K562 (cell line): ENCODE data around the gene ZNF581. TPM values are rescaled to one million over a fixed set of nuclear protein-coding genes. Genes with fewer than 3 reads are reported as not detected.

Experiments
- ARNT ChIP-seq, 2 experiments: fragments of 450-650 bp; IDR thresholded peaks; 2 replicates each; pipeline ENCODE4 v1.6.1; 2016; ENCODE audit warnings: mild to moderate bottlenecking in 1 of 2
- CREBBP ChIP-seq: IDR thresholded peaks from one replicate; pipeline ENCODE4 v1.6.1; 2012; ENCODE audit warnings: low read depth, mild to moderate bottlenecking, control low read depth, inconsistent platforms, low read length
- EHMT2 ChIP-seq: fragments of 450-650 bp; IDR thresholded peaks from 2 replicates; pipeline ENCODE4 v1.6.1; 2018; ENCODE audit warnings: antibody characterized with exemption
- FOXK2 ChIP-seq, 2 experiments: fragments of 450-650 bp; IDR thresholded peaks in 1 of 2; conservative IDR thresholded peaks in 1 of 2; 2 replicates each; pipeline ENCODE4 v1.6.1; 2016; ENCODE audit warnings: low read depth in 2 of 2, mild to moderate bottlenecking in 1 of 2
- HLTF ChIP-seq: fragments of 450-650 bp; IDR thresholded peaks from 2 replicates; pipeline ENCODE4 v1.6.1; 2016
- HOXB6 ChIP-seq: fragments of 250-450 bp; sonication (Bioruptor Pico); IDR thresholded peaks from 2 replicates; pipeline ENCODE4 v1.5.1; 2022; ENCODE audit warnings: mild to moderate bottlenecking, borderline replicate concordance
- HSF4 ChIP-seq: fragments of 250-450 bp; sonication (Bioruptor Pico); IDR thresholded peaks from 2 replicates; pipeline ENCODE4 v2.1.2; 2022; ENCODE audit warnings: mild to moderate bottlenecking, moderate library complexity, borderline replicate concordance
- MAFF ChIP-seq: IDR thresholded peaks from 2 replicates; pipeline ENCODE4 v1.6.1; 2012; ENCODE audit warnings: low read length, improper control_type of control experiment
- MCM2 ChIP-seq: fragments of 450-650 bp; IDR thresholded peaks from 2 replicates; pipeline ENCODE4 v1.6.1; 2017; ENCODE audit warnings: low read depth, mild to moderate bottlenecking
- MCM7 ChIP-seq, 2 experiments: fragments of 450-650 bp; IDR thresholded peaks; 2 replicates each; pipeline ENCODE4 v1.6.1; 2016 to 2018
- MEIS2 ChIP-seq: fragments of 450-650 bp; IDR thresholded peaks from 2 replicates; pipeline ENCODE4 v1.6.1; 2014; ENCODE audit warnings: mild to moderate bottlenecking; ENCODE audit not compliant: partially characterized antibody
- NR1H2 ChIP-seq: sonication (generic); formaldehyde crosslinking; IDR thresholded peaks from 2 replicates; pipeline ENCODE4 v1.4.0; 2020; ENCODE audit warnings: mild to moderate bottlenecking, missing genetic modification reagents
- PHB ChIP-seq: fragments of 250-450 bp; sonication (Bioruptor Pico); IDR thresholded peaks from 2 replicates; pipeline ENCODE4 v1.5.0; 2021
- POLR2A ChIP-seq: fragments of 450-650 bp; conservative IDR thresholded peaks from 2 replicates; pipeline ENCODE4 v1.6.1; 2016
- RBM14 ChIP-seq: fragments of 200-400 bp; formaldehyde crosslinking; IDR thresholded peaks from 2 replicates; pipeline ENCODE4 v1.6.1; 2018; ENCODE audit warnings: low read depth, mild to moderate bottlenecking, low read length, moderate library complexity, borderline replicate concordance; ENCODE audit not compliant: insufficient read depth
- SNRNP70 ChIP-seq: fragments of 200-400 bp; formaldehyde crosslinking; optimal IDR thresholded peaks from 2 replicates; pipeline ENCODE3; 2017; ENCODE audit warnings: low read depth, low read length
- SRF ChIP-seq, 2 experiments: fragments of 250-450, 450-650 bp in 1 of 2; sonication (Bioruptor Pico) in 1 of 2; sonication (generic) in 1 of 2; formaldehyde crosslinking; IDR thresholded peaks; 2 replicates each; pipeline versions ENCODE4 v1.5.0 to v1.5.1; 2020 to 2022; ENCODE audit warnings: mild to moderate bottlenecking in 1 of 2, missing genetic modification reagents in 1 of 2
- STAG1 ChIP-seq: sonication (generic); formaldehyde crosslinking; IDR thresholded peaks from 2 replicates; pipeline ENCODE4 v1.5.0; 2020; ENCODE audit warnings: missing genetic modification reagents, borderline replicate concordance
- ZFP36 ChIP-seq: fragments of 150-350 bp; IDR thresholded peaks from 2 replicates; pipeline ENCODE4 v1.6.1; 2018; ENCODE audit warnings: low read length, low read depth; ENCODE audit not compliant: partially characterized antibody
- ZNF217 ChIP-seq: sonication (generic); formaldehyde crosslinking; IDR thresholded peaks from 2 replicates; pipeline ENCODE4 v1.8.0; 2022; ENCODE audit warnings: mild to moderate bottlenecking, missing genetic modification reagents
- ZNF586 ChIP-seq: fragments of 450-650 bp; formaldehyde crosslinking; conservative IDR thresholded peaks from 2 replicates; pipeline ENCODE4 v1.4.0; 2020; ENCODE audit warnings: mild to moderate bottlenecking, moderate library complexity
- ZNF589 ChIP-seq: fragments of 200-800 bp; sonication (Bioruptor generic); IDR thresholded peaks from 2 replicates; pipeline ENCODE4 v1.6.1; 2016; ENCODE audit warnings: low read depth, missing genetic modification characterization, missing compliant biosample characterization
- polyA plus RNA-seq, 8 experiments: library from polyadenylated mRNA; depleted of rRNA in 4 of 8; stranded (reverse) in 5 of 8; unstranded in 3 of 8; fragments of >200 nt; fragmentation: Nextera tagmentation in 2 of 8; fragmentation: Illumina TruSeq in 1 of 8; extraction: Ambion mirVana in 2 of 8; extraction: Trizol in 1 of 8; gene quantifications; 2 replicates each; pipeline versions ENCODE4 v1.2.1 to v1.2.3, GENCODE V29; 2011 to 2014; ENCODE audit warnings: inconsistent platforms in 1 of 8, missing spikeins in 1 of 8
- total RNA-seq, 7 experiments: library from RNA; depleted of rRNA in 6 of 7; stranded (reverse); fragments of >200 nt in 6 of 7; fragmentation: Illumina TruSeq in 2 of 7; extraction: Trizol in 2 of 7; gene quantifications; 2 replicates each; pipeline versions ENCODE4 v1.2.1 to v1.2.3, GENCODE V29; 2011 to 2021; ENCODE audit warnings: low replicate concordance in 1 of 7
- TF ChIP-seq, protein P1 (sequence below): sonication (generic); formaldehyde crosslinking; IDR thresholded peaks from 2 replicates; pipeline ENCODE4 v1.8.0; 2022; ENCODE audit warnings: missing genetic modification reagents, mild to moderate bottlenecking, borderline replicate concordance
- TF ChIP-seq, protein P2 (sequence below): fragments of 250-450 bp; sonication (Bioruptor Pico); IDR thresholded peaks from 2 replicates; pipeline ENCODE4 v1.8.0; 2021; ENCODE audit warnings: moderate library complexity, mild to moderate bottlenecking, inconsistent platforms
- TF ChIP-seq, protein P3 (sequence below), 3 experiments: fragments of 200-800 bp in 1 of 3; fragments of 250-450 bp in 1 of 3; fragments of 450-650 bp in 1 of 3; sonication (Bioruptor Pico) in 1 of 3; sonication (Bioruptor generic) in 1 of 3; formaldehyde crosslinking in 1 of 3; IDR thresholded peaks; 2 replicates each; pipeline versions ENCODE4 v1.6.1 to v1.8.0; 2016 to 2022; ENCODE audit warnings: mild to moderate bottlenecking in 2 of 3, missing genetic modification characterization in 2 of 3, missing compliant biosample characterization in 1 of 3, moderate library complexity in 1 of 3

ZNF581 gene
- total and polyA plus RNA-seq, 9 of the 15 experiments (the other 6 are each of a cell fraction or from before 2014, with no cell fraction given), result 2.4 to 39.4 (median 15.4) TPM

DNA sequence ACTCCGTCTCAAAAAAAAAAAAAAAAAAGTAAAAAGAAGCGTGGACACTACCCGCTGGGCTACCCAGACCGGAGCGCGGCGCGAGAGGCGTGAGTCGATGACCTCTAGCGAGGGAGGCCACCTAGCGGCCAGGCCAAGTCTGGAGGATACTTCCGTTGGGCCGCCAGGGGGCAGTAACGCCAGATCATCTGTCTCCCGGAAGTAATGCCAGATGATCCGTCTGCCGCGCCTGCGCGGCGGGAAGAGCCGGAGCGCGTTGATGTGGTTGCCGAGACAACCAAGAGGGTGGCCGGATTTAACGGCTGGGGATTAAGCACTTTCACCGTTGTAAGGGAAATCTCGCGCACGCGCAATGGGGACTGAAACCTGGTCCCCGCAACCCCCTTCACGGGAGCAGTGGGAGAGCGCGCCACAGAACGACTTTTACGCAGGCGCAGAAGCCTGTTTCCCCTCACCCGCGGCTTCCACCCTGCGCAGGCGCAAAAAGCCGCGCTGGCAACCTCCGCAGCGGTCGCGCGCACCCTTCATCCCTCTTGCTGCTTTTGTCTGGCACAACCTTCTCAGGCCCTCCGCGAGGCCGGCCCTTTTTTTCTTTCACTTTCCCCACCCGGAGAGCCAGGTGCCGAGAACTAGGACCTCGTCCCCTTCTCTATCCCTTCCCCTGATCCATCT lies 10.3 kb downstream of the ZNF581 start (continued):
- TF ChIP-seq, protein P1, sequence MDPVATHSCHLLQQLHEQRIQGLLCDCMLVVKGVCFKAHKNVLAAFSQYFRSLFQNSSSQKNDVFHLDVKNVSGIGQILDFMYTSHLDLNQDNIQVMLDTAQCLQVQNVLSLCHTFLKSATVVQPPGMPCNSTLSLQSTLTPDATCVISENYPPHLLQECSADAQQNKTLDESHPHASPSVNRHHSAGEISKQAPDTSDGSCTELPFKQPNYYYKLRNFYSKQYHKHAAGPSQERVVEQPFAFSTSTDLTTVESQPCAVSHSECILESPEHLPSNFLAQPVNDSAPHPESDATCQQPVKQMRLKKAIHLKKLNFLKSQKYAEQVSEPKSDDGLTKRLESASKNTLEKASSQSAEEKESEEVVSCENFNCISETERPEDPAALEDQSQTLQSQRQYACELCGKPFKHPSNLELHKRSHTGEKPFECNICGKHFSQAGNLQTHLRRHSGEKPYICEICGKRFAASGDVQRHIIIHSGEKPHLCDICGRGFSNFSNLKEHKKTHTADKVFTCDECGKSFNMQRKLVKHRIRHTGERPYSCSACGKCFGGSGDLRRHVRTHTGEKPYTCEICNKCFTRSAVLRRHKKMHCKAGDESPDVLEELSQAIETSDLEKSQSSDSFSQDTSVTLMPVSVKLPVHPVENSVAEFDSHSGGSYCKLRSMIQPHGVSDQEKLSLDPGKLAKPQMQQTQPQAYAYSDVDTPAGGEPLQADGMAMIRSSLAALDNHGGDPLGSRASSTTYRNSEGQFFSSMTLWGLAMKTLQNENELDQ (CRISPR knock-in tag), result no peak
- no peak for TF ChIP-seq RBM14
- TF ChIP-seq MAFF, result no peak
- no peak for TF ChIP-seq EHMT2
- TF ChIP-seq, protein P2, sequence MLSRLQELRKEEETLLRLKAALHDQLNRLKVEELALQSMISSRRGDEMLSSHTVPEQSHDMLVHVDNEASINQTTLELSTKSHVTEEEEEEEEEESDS, result no peak
- no peak for TF ChIP-seq MCM7 (IDR thresholded peaks at IDR 0.05)
- peak; percentile 94 for TF ChIP-seq POLR2A
- TF ChIP-seq STAG1, result peak; percentile 40; the same call in 1 of the 2 replicates
- peak; percentile 32 to 81 for TF ChIP-seq FOXK2 (conservative IDR thresholded peaks at IDR 0.05 in 1 of 2, IDR thresholded peaks at IDR 0.05 in 1 of 2; ENCODE audit: low read depth in 2 of 2)
- TF ChIP-seq ARNT (IDR thresholded peaks at IDR 0.05), result peak; percentile 75 to 85; a peak in 1 of 4 replicates
- TF ChIP-seq MEIS2, result peak; percentile 92
- no peak for TF ChIP-seq HSF4
- TF ChIP-seq HLTF, result no peak; the same call in 1 of the 2 replicates
- TF ChIP-seq, protein P3, sequence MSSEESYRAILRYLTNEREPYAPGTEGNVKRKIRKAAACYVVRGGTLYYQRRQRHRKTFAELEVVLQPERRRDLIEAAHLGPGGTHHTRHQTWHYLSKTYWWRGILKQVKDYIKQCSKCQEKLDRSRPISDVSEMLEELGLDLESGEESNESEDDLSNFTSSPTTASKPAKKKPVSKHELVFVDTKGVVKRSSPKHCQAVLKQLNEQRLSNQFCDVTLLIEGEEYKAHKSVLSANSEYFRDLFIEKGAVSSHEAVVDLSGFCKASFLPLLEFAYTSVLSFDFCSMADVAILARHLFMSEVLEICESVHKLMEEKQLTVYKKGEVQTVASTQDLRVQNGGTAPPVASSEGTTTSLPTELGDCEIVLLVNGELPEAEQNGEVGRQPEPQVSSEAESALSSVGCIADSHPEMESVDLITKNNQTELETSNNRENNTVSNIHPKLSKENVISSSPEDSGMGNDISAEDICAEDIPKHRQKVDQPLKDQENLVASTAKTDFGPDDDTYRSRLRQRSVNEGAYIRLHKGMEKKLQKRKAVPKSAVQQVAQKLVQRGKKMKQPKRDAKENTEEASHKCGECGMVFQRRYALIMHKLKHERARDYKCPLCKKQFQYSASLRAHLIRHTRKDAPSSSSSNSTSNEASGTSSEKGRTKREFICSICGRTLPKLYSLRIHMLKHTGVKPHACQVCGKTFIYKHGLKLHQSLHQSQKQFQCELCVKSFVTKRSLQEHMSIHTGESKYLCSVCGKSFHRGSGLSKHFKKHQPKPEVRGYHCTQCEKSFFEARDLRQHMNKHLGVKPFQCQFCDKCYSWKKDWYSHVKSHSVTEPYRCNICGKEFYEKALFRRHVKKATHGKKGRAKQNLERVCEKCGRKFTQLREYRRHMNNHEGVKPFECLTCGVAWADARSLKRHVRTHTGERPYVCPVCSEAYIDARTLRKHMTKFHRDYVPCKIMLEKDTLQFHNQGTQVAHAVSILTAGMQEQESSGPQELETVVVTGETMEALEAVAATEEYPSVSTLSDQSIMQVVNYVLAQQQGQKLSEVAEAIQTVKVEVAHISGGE (CRISPR knock-in tag; IDR thresholded peaks at IDR 0.05), result peak; percentile 85 to 97 (median 89); a peak in 5 of 6 replicates
- no peak for TF ChIP-seq ZNF217 (CRISPR knock-in tag)
- no peak for TF ChIP-seq ZNF586 (CRISPR knock-in tag)
- TF ChIP-seq ZFP36, result no peak
- no peak for TF ChIP-seq ZNF589
- no peak for TF ChIP-seq SNRNP70
- TF ChIP-seq NR1H2 (CRISPR knock-in tag), result 0 out of 2 replicates have a peak, but pooled peaks have one; percentile 48
- no peak for TF ChIP-seq HOXB6 (CRISPR knock-in tag)
- TF ChIP-seq PHB (CRISPR knock-in tag), result no peak; the same call in 1 of the 2 replicates
- no peak for TF ChIP-seq CREBBP
- TF ChIP-seq SRF (CRISPR knock-in tag; IDR thresholded peaks at IDR 0.05), result peak in 1 of 2 experiments; percentile 11; a peak in 1 of 4 replicates
- no peak for TF ChIP-seq MCM2
